Hematopoietic multipotent progenitor cell treated with erythropoietin and hydrocortisone succinate and interleukin-3 and kit ligand, for 15 days (in vitro differentiated cells): ENCODE data around the gene FAM177A1.
"Not testable (repeated sequence)": the region's sequence is repeated elsewhere in the genome, so short reads cannot be mapped to it uniquely, and the experiment has no call there.

Experiments used
- DNase-seq: peaks from one replicate; pipeline ENCODE4 v3.0.0-alpha.2; 2015; ENCODE audit warnings: low spot score

The FAM177A1 gene

GRCh38 chr14:35061113-35061791, 15.2 kb downstream of the FAM177A1 start:
- not testable (repeated sequence) for DNase-seq

- DNase-seq: not testable (repeated sequence)
Measured at GRCh38 chr14:35065731-35066130, 19.7 kb downstream of the FAM177A1 start.

GRCh38 chr14:35068238-35069012, 22.4 kb downstream of the FAM177A1 start:
- DNase-seq: no peak

- no peak for DNase-seq
Measured at GRCh38 chr14:35072226-35072625, 26.2 kb downstream of the FAM177A1 start.

- DNase-seq: no peak
Measured at GRCh38 chr14:35073486-35073885, 27.4 kb downstream of the FAM177A1 start.

DNA sequence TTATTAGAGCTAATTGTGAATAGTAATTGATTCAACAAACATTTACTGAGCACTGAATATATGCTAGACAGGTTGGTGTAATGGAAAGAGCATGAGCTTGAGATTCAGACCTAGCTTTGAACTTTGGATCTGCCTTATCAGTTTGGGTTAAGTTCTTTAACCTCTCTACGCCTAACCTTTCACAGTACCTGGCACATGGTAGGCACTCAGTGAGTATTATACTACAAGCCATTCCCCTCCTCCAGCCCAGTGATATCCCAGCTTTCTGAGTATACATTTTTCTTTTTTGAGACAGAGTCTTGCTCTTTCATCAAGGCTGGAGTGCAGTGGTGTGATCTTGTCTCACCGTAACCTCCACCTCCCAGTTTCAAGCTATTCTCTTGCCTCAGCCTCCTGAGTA, 32.0 kb downstream of the FAM177A1 start:
- DNase-seq: no peak

DNA sequence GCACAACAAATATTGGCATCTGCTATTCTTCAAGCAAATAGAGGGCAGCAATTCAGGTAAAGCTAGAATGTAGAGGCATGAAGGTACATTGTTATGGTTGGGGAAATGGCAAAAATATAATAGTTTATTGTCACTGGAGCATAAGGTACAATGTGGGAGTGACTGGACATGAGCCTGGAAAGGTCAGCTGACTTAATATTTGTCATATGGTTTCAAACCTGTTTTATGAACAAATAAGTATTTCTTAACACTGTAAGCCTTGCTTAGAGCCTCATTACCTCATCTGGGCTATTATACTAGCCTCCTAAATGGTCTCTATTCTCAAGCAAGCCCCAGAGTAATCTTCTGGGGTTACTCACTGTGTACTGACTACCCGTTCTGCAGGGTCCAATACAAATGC, 33.7 kb downstream of the FAM177A1 start:
- no peak for DNase-seq

- DNase-seq: no peak
Measured at GRCh38 chr14:35083530-35084150, 37.6 kb downstream of the FAM177A1 start.

DNA sequence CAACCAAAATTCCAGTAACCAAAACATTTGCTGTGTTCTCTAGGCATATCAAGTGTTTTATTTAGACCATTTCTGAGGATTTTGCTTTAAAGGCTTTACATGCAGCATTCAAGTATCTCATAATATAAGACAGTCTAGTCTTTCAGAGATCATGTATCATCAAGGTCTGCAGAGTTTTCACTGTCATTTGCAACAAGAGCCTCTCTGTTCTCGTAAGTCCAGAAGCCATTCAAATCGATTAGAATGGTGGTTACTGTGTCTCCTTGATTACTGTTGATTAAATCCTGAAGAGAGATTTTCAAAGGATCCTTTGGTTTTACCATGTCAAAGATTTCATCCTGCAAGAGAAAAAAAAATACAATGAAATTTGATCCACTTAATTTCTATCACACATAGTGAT, 39.4 kb downstream of the FAM177A1 start:
- DNase-seq: no peak

GRCh38 chr14:35088514-35088913, 42.4 kb downstream of the FAM177A1 start:
- DNase-seq: no peak

GRCh38 chr14:35094645-35095044, 48.6 kb downstream of the FAM177A1 start:
- DNase-seq: not testable (repeated sequence)

- no peak for DNase-seq
Measured at GRCh38 chr14:35107866-35108265, 61.8 kb downstream of the FAM177A1 start.

- no peak for DNase-seq
Measured at GRCh38 chr14:35112641-35113040, 66.6 kb downstream of the FAM177A1 start.

DNA sequence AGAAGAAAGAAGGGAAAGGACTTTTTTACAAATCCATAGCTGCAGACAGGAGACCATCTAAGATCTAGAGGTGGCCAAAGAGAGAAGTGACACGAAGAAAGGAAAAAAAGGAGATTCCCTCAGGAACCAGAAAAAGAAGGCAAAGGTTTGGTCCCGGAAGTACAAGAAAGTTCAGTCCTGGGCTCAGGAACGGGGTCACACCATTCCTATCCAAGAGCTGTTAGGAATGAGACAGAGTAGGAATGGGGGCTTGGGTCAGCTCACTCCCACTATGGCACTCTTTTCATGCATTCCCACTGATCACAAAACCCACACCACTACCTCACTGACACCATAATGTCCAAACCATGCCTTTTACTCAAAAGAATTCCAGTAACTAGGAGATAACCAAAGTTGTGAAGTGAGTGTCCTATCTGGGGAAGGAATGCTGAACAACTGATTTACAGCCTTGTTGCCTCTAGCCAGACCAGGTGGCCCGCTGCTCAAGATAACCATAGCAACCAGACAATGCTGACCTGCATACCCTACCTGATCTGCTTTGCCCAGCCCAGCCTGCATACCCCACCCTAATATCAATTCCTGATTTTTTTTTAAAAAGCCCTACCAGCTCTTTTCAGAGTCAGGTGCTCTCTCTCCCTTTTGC, 67.4 kb downstream of the FAM177A1 start:
- no peak for DNase-seq

DNA sequence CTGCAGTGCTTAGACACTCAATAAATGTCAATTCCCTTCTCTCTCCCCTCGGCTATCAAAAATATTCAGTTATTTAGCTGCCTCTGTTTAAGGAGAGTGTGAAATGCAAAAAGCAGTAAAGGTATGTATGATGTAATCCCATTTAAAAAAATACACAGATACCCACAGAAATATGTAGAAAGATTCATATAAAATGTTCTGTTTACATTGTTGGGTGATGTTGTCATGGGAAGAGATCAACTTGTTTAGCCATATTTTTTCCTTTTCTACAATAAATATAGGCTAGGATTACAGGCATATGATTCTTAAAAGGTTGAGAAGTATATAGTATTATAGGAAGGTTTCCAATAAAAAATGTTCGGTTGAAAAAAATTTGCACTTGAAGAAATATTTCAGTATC, 68.0 kb downstream of the FAM177A1 start:
- no peak for DNase-seq

DNA sequence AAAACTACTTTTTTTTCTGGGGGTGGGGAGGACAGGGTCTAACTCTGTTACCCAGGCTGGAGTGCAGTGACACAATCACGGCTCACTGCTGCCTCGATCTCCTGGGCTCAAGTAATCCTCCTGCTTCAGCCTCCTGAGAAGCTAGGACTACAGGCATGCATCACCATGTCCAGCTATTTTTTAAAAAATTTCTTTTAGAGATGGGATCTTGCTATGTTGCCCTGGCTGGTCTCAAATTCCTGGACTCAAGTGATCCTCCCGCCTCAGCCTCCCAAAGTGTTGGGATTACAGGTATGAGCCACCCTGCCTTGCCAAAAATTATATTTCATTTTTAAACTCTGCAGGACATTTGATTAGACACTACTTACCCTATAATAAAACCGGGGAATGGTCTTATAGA, 70.2 kb downstream of the FAM177A1 start:
- no peak for DNase-seq

DNA sequence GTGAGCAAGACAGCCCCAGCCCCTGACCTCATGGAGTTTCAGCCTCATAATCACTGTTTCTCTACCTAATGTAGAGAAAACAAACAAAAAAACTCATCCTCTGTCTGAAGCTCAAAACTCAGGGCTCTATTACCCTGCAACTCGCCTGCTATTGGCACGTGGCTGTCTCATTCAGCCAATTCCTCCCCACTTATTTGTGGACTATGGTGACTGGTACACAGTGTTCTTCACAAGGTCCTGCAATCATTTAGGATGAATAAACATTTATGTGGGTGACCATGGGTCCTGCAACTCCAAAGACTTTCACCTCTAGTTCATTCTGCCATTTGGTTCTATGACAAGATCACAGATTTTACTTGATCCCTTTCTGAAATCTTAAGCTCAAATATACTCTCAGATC, 71.0 kb downstream of the FAM177A1 start:
- DNase-seq: no peak

GRCh38 chr14:35121026-35121886, 75.2 kb downstream of the FAM177A1 start:
- no peak for DNase-seq

GRCh38 chr14:35121887-35122695, 76.0 kb downstream of the FAM177A1 start, which contains the start of the genes PPP2R3C and PRORP:
Gene PPP2R3C, minus strand, starts transcription at chr14:35121990. Its CDS starts 31 bp downstream, at chr14:35121959.
Gene PRORP, plus strand, starts transcription at chr14:35122552. Its CDS starts 694 bp downstream, at chr14:35123246.
- DNase-seq: peak; percentile 89

DNA sequence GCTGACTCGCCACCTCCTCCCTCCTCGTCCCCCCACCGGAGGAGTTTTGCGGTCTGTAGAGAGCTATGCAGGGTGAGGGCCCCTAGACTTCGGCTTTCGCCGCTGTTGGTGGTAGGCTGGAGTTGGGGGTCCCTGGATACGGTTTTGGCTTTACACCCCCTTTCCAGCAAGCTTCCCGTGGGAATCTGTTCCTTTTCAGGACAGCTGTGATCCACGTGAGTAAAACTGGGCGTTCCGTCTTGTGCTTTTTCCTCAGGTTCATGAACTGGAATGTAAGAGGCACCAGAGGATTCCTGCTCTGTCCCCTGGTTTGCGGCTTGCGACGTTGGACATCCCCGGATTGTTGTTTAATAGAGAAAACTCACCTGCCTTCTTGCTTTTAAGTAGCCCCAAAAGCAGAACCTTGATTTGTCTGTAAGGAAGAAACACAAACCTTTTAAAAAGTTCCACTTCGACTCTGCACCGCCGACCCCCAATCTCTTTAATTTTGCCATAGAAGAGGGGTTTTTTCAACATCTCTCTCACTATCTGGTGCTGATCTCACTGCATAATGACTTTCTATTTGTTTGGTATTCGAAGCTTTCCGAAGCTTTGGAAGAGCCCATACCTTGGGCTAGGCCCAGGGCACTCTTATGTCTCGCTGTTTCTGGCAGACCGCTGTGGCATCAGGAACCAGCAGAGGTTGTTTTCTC, 76.8 kb downstream of the FAM177A1 start:
- no peak for DNase-seq
